Left lung (tissue), 10 donors: ENCODE results near the gene GPX3. TPM values are rescaled to one million over a fixed set of nuclear protein-coding genes. Genes with fewer than 3 reads are reported as not detected.

ENCODE experiments used
- ATAC-seq: fragments of 200-7000 bp; cut with Tn5 transposase; one replicate; pipeline ENCODE4 v1.9.1; 2020; ENCODE audit warnings: moderate library complexity
- DNase-seq, 4 donors: peaks; one replicate each; pipeline ENCODE4 v3.0.0-alpha.2; 2013 to 2020
- H3K27ac ChIP-seq, 2 donors: fragments of 200-600 bp; sonication (generic) in 1 of 2; one replicate each; pipeline versions ENCODE4 v1.5.0 to v1.8.0; 2020 to 2021
- H3K27me3 ChIP-seq, 2 donors: fragments of 200-600 bp; sonication (generic) in 1 of 2; one replicate each; pipeline versions ENCODE4 v1.5.0 to v1.8.0; 2020 to 2021
- H3K36me3 ChIP-seq, 2 donors: fragments of 200-600 bp; sonication (generic) in 1 of 2; one replicate each; pipeline versions ENCODE4 v1.5.0 to v1.8.0; 2020 to 2021
- H3K4me1 ChIP-seq, 2 donors: fragments of 200-600 bp; one replicate each; pipeline ENCODE4 v1.8.0; 2021
- H3K4me3 ChIP-seq, 2 donors: fragments of 200-600 bp; sonication (generic) in 1 of 2; one replicate each; pipeline versions ENCODE4 v1.5.0 to v1.8.0; 2020 to 2021; ENCODE audit warnings: mild to moderate bottlenecking in 1 of 2
- H3K9me3 ChIP-seq, 2 donors: fragments of 200-600 bp; sonication (generic) in 1 of 2; one replicate each; pipeline versions ENCODE4 v1.5.0 to v1.8.0; 2020 to 2021
- CTCF ChIP-seq, 2 donors: fragments of 200-600 bp; sonication (generic) in 1 of 2; IDR thresholded peaks; one replicate each; pipeline versions ENCODE4 v1.5.0 to v1.8.0; 2021; ENCODE audit warnings: antibody characterized with exemption in 2 of 2
- intact Hi-C, 2 donors: fragments of 100-400 bp; cut with DNase I; formaldehyde crosslinking; loops; one replicate each; pipeline versions ENCODE4 v1.11.2 to v1.14.2; 2022
- polyA plus RNA-seq, 6 donors: library from polyadenylated mRNA; unstranded; fragments of 120-200 nt; gene quantifications; one replicate each; pipeline ENCODE4 v1.2.1, GENCODE V29; 2013; ENCODE audit not compliant: insufficient read length in 6 of 6
- total RNA-seq, 2 donors: library from RNA; stranded (reverse); fragmentation: NEBNext Ultra II Directional; extraction: Animal tissue kit (Norgen Biotek cat#: 25700); gene quantifications; one replicate each; pipeline ENCODE4 v1.2.1, GENCODE V29; 2021
- donor health status: DM: no; HTN: yes; CAD: no.
- donor health status: DM: no; HTN: no; CAD: no.

The GPX3 gene
- total and polyA plus RNA-seq, 8 donors, result 49.0 to 424 (median 77.2) TPM

- no peak overlapping the region for H3K4me3 ChIP-seq
- ATAC-seq (no peak), DNase-seq (no peak)
- TF ChIP-seq CTCF (IDR thresholded peaks at IDR 0.05), result no peak
- H3K36me3 ChIP-seq, result peaks cover 0 to 100% of the 10 kb centered on the region in 2 donors
- H3K27me3 ChIP-seq, result no peaks in the 10 kb centered on the region
- peaks cover 20 to 37% of the 10 kb centered on the region in 2 donors for H3K4me1 ChIP-seq
- no peaks in the 10 kb centered on the region for H3K9me3 ChIP-seq
- intact Hi-C loops, result no loop called here
- H3K27ac ChIP-seq, result no peak overlapping the region
Observed at GRCh38 chr5:151034422-151035379, 14.3 kb downstream of the GPX3 start.

GRCh38 chr5:151036556-151036955, 16.2 kb downstream of the GPX3 start:
- intact Hi-C loops, result no loop called here
- ATAC-seq, result no peak
- DNase-seq, result peak in 1 of 4 donors; percentile 13
- peaks cover 6 to 48% of the 10 kb centered on the region in 2 donors for H3K4me1 ChIP-seq
- peaks cover 0 to 100% of the 10 kb centered on the region in 2 donors for H3K36me3 ChIP-seq
- no peak for TF ChIP-seq CTCF (IDR thresholded peaks at IDR 0.05)
- H3K9me3 ChIP-seq, result no peaks in the 10 kb centered on the region
- H3K27me3 ChIP-seq, result no peaks in the 10 kb centered on the region
- no peak overlapping the region for H3K27ac ChIP-seq
- no peak overlapping the region for H3K4me3 ChIP-seq

- peak overlapping the region; percentile 54 to 72 for H3K27ac ChIP-seq
- H3K4me1 ChIP-seq, result peaks cover 6 to 50% of the 10 kb centered on the region in 2 donors
- no peaks in the 10 kb centered on the region for H3K9me3 ChIP-seq
- peak in 2 of 4 donors; percentile 79 to 83 for DNase-seq
- peaks cover 0 to 100% of the 10 kb centered on the region in 2 donors for H3K36me3 ChIP-seq
- H3K4me3 ChIP-seq, result no peak overlapping the region
- H3K27me3 ChIP-seq, result no peaks in the 10 kb centered on the region
- ATAC-seq, result peak; percentile 8
- no peak for TF ChIP-seq CTCF (IDR thresholded peaks at IDR 0.05)
- intact Hi-C loops, result no loop called here
Observed at GRCh38 chr5:151037561-151038411, 17.4 kb downstream of the GPX3 start.

GRCh38 chr5:151038412-151038745, 18.0 kb downstream of the GPX3 start:
- TF ChIP-seq CTCF (IDR thresholded peaks at IDR 0.05), result no peak
- peaks cover 6 to 50% of the 10 kb centered on the region in 2 donors for H3K4me1 ChIP-seq
- DNase-seq (no peak), ATAC-seq (no peak)
- peaks cover 0 to 100% of the 10 kb centered on the region in 2 donors for H3K36me3 ChIP-seq
- no peaks in the 10 kb centered on the region for H3K9me3 ChIP-seq
- intact Hi-C loops, result no loop called here
- H3K4me3 ChIP-seq, result no peak overlapping the region
- no peaks in the 10 kb centered on the region for H3K27me3 ChIP-seq
- H3K27ac ChIP-seq, result peak overlapping the region; percentile 54 to 72
